Loucy (cell line): Measurements from ENCODE around the gene LTF.

ENCODE experiments used
- H2AFZ ChIP-seq: fragments of 200-600 bp; sonication (generic); 2 replicates; pipeline ENCODE4 v1.6.0; 2016; ENCODE audit warnings: antibody characterized with exemption, mild to moderate bottlenecking, low read length, moderate library complexity
- H3F3A ChIP-seq: fragments of 200-600 bp; 2 replicates; pipeline ENCODE4 v1.6.0; 2016; ENCODE audit warnings: antibody characterized with exemption, low read depth, mild to moderate bottlenecking
- H3K27me3 ChIP-seq: fragments of 200-600 bp; sonication (generic); 2 replicates; pipeline ENCODE4 v1.6.1; 2014; ENCODE audit warnings: low read length, mild to moderate bottlenecking; ENCODE audit not compliant: insufficient read depth, poor library complexity, severe bottlenecking
- H3K36me3 ChIP-seq: fragments of 200-600 bp; sonication (generic); 2 replicates; pipeline ENCODE4 v1.6.1; 2016; ENCODE audit warnings: low read length; ENCODE audit not compliant: insufficient read depth
- H3K4me1 ChIP-seq: fragments of 200-600 bp; sonication (generic); 2 replicates; pipeline ENCODE4 v1.5.1; 2014; ENCODE audit warnings: low read length, mild to moderate bottlenecking; ENCODE audit not compliant: insufficient read depth, poor library complexity, severe bottlenecking
- H3K4me2 ChIP-seq: fragments of 200-600 bp; sonication (generic); 2 replicates; pipeline ENCODE4 v1.6.0; 2014; ENCODE audit warnings: antibody characterized with exemption, low read length, low read depth, mild to moderate bottlenecking; ENCODE audit not compliant: poor library complexity, severe bottlenecking
- H3K4me3 ChIP-seq: fragments of 200-600 bp; sonication (generic); 2 replicates; pipeline ENCODE4 v1.5.1; 2014; ENCODE audit warnings: low read length, mild to moderate bottlenecking, mixed read lengths; ENCODE audit not compliant: poor library complexity, severe bottlenecking
- H3K79me2 ChIP-seq: fragments of 200-600 bp; sonication (generic); 2 replicates; pipeline ENCODE4 v1.6.1; 2014; ENCODE audit warnings: low read length; ENCODE audit not compliant: insufficient read depth
- H3K9ac ChIP-seq: fragments of 200-600 bp; sonication (generic); 2 replicates; pipeline ENCODE4 v1.6.0; 2014; ENCODE audit warnings: mild to moderate bottlenecking, low read depth, low read length, moderate library complexity; ENCODE audit not compliant: poor library complexity, severe bottlenecking
- H3K9me2 ChIP-seq: fragments of 200-600 bp; sonication (generic); replicated peaks from 2 replicates; pipeline ENCODE4 v1.6.1; 2016; ENCODE audit warnings: low read depth, low read length, mixed read lengths
- H3K9me3 ChIP-seq: fragments of 200-600 bp; sonication (generic); 2 replicates; pipeline ENCODE4 v1.6.1; 2014; ENCODE audit warnings: mild to moderate bottlenecking, antibody characterized with exemption, low read length, low read depth; ENCODE audit not compliant: insufficient read depth
- H4K20me1 ChIP-seq: fragments of 200-600 bp; sonication (generic); 2 replicates; pipeline ENCODE4 v1.6.0; 2014; ENCODE audit warnings: antibody characterized with exemption, low read length, mild to moderate bottlenecking; ENCODE audit not compliant: insufficient read depth, poor library complexity, severe bottlenecking
- EZH2phosphoT487 ChIP-seq: fragments of 200-600 bp; IDR thresholded peaks from 2 replicates; pipeline ENCODE4 v1.6.1; 2018; ENCODE audit warnings: antibody characterized with exemption, mild to moderate bottlenecking, moderate library complexity, borderline replicate concordance
- TF ChIP-seq, protein P1 (sequence below): fragments of 200-600 bp; sonication (generic); conservative IDR thresholded peaks from 2 replicates; pipeline ENCODE4 v1.5.1; 2014; ENCODE audit warnings: mild to moderate bottlenecking, antibody characterized with exemption, low read length

LTF gene

DNA sequence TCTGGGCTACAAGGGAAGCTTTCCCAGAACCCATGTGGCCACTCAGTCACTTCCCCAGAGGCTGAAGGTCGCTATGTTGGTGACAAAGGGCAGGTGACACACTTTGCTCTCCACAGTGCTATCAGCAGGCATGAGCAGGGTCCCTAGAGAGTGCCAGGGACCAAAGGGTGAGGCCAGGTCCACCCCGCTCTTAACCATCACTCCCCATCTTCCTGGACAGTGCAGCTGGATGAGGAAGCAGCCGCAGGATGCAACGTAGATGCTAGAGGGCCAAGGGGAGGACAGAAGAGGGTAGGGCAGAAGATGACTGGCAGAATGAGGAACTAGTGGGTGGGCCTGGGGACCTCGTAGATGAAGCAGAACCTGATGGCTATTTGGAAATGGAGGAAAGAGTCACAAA is 13.6 kb upstream of the LTF start:
- Histone ChIP-seq H3K79me2 (no peaks in the 10 kb centered on the region), H2AFZ (no peak overlapping the region), H4K20me1 (no peaks in the 10 kb centered on the region), H3K4me1 (no peaks in the 10 kb centered on the region), H3K9ac (no peak overlapping the region), H3K36me3 (no peaks in the 10 kb centered on the region), H3F3A (no peaks in the 10 kb centered on the region), H3K27me3 (no peaks in the 10 kb centered on the region), H3K4me3 (no peak overlapping the region), H3K9me3 (no peaks in the 10 kb centered on the region), H3K4me2 (no peak overlapping the region), H3K9me2 (no peaks in the 10 kb centered on the region)
- TF ChIP-seq EZH2phosphoT487: no peak
- TF ChIP-seq, protein P1, sequence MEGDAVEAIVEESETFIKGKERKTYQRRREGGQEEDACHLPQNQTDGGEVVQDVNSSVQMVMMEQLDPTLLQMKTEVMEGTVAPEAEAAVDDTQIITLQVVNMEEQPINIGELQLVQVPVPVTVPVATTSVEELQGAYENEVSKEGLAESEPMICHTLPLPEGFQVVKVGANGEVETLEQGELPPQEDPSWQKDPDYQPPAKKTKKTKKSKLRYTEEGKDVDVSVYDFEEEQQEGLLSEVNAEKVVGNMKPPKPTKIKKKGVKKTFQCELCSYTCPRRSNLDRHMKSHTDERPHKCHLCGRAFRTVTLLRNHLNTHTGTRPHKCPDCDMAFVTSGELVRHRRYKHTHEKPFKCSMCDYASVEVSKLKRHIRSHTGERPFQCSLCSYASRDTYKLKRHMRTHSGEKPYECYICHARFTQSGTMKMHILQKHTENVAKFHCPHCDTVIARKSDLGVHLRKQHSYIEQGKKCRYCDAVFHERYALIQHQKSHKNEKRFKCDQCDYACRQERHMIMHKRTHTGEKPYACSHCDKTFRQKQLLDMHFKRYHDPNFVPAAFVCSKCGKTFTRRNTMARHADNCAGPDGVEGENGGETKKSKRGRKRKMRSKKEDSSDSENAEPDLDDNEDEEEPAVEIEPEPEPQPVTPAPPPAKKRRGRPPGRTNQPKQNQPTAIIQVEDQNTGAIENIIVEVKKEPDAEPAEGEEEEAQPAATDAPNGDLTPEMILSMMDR: no peak

DNA sequence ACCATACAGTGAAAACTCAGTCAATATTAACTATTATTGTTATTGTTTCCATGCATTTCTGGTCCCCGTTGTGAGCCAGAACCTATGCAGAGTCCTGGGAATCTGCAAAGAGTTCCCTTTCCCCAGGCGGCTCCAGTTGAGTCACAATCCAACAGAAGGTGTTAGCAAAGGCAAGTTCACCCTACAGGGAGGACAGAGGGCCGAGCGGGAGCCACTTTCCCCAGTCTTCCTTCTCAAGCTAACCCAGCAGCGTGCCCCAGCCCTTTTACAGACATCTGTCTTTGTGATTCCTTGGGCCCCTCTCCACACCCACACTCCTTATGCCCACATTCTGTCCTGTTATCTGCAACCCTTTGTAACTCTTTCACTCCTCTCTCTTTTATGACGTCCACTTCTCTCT is 13.1 kb upstream of the LTF start:
- Histone ChIP-seq H3K4me2 (no peak overlapping the region), H3K27me3 (no peaks in the 10 kb centered on the region), H3F3A (no peaks in the 10 kb centered on the region), H3K79me2 (no peaks in the 10 kb centered on the region), H4K20me1 (no peaks in the 10 kb centered on the region), H2AFZ (no peak overlapping the region), H3K36me3 (no peaks in the 10 kb centered on the region), H3K4me1 (no peaks in the 10 kb centered on the region), H3K4me3 (no peak overlapping the region), H3K9me2 (no peaks in the 10 kb centered on the region), H3K9me3 (no peaks in the 10 kb centered on the region), H3K9ac (no peak overlapping the region)
- TF ChIP-seq EZH2phosphoT487: no peak
- TF ChIP-seq, protein P1: no peak

DNA sequence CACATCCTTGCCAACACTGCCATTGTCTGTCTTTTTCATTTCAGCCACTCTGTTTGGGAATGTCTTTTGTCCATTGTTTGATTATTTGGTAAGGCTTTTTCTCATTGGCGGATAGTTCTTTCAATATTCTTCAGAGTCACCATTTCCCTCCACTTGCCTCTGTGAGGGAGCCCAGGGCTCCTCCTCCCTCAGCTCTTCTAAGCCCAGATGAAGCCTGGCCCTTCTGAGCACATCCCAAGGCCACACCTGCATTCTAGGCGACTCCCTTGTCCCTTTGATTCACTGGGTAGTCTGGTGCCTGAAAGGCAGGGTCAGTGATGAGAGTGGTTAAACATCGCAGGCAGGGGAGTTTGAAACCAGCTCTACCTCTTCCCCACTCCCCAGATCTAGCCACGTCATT is 12.4 kb upstream of the LTF start:
- Histone ChIP-seq H3K27me3 (no peaks in the 10 kb centered on the region), H3K9me2 (no peaks in the 10 kb centered on the region), H3K4me1 (no peaks in the 10 kb centered on the region), H3K4me3 (no peak overlapping the region), H3K36me3 (no peaks in the 10 kb centered on the region), H3K9me3 (no peaks in the 10 kb centered on the region), H3F3A (no peaks in the 10 kb centered on the region), H3K4me2 (no peak overlapping the region), H2AFZ (no peak overlapping the region), H3K79me2 (no peaks in the 10 kb centered on the region), H3K9ac (no peak overlapping the region), H4K20me1 (no peaks in the 10 kb centered on the region)
- TF ChIP-seq, protein P1: no peak
- no peak for TF ChIP-seq EZH2phosphoT487
